GM18519 (cell line): ENCODE measurements around the gene ZNF17.

Experiments used
- ATAC-seq: cut with Tn5 transposase; IDR thresholded peaks from one replicate; pipeline ENCODE4 v1.9.1; 2021; ENCODE audit warnings: mild to moderate bottlenecking, moderate library complexity; ENCODE audit not compliant: unreplicated experiment, low FRiP score

The ZNF17 gene

GRCh38 chr19:57421037-57421436 lies 10.1 kb downstream of the ZNF17 start:
- ATAC-seq: no peak

- no peak for ATAC-seq
Observed at GRCh38 chr19:57434386-57435061, 23.6 kb downstream of the ZNF17 start.

GRCh38 chr19:57435062-57435978 lies 24.4 kb downstream of the ZNF17 start, which contains the start of gene ZNF749:
TSS of gene ZNF749 (plus strand) at chr19:57435325. CDS start at chr19:57435579, 254 bp downstream.
- ATAC-seq: peak; percentile 91

DNA sequence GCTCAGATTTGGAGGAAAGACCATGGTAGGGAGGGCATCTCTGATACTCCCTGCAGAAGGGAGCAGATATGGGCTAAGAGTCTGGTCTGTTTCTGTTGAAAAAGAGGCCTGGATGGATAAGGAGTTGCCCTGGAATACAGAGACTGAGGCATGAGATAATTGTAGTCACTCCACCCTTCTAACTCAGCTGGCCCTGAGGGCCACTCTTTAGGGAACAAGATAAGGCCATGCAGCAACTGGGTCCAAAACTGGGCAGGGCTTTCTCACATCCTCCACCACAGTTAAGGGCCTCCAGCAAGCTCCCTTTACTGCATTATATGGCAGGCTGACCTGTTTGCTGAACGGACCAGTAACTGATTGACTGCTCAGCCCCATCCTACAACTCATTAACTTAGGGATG lies 25.5 kb downstream of the ZNF17 start:
- no peak for ATAC-seq

DNA sequence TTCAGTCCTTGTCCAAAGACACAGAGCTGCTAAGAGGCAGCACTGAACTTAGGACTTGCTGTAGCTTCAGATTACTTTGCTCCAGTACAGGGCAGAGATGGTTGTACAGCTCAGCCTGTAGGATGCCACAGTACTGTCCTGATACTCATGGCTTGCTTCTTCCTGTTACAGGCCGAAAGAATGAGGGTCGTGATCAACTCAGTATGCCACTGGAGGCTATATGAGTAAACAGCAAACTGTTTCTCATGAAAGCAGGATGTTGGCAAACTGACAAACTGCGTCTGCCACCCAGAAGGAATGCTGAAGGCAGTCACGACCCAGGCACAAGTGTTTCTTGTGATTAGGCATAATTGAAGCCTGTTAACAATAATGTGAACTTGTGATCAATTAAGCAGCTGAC lies 27.0 kb downstream of the ZNF17 start:
- no peak for ATAC-seq

- ATAC-seq: no peak
Observed at GRCh38 chr19:57438925-57439324, 28.0 kb downstream of the ZNF17 start.

DNA sequence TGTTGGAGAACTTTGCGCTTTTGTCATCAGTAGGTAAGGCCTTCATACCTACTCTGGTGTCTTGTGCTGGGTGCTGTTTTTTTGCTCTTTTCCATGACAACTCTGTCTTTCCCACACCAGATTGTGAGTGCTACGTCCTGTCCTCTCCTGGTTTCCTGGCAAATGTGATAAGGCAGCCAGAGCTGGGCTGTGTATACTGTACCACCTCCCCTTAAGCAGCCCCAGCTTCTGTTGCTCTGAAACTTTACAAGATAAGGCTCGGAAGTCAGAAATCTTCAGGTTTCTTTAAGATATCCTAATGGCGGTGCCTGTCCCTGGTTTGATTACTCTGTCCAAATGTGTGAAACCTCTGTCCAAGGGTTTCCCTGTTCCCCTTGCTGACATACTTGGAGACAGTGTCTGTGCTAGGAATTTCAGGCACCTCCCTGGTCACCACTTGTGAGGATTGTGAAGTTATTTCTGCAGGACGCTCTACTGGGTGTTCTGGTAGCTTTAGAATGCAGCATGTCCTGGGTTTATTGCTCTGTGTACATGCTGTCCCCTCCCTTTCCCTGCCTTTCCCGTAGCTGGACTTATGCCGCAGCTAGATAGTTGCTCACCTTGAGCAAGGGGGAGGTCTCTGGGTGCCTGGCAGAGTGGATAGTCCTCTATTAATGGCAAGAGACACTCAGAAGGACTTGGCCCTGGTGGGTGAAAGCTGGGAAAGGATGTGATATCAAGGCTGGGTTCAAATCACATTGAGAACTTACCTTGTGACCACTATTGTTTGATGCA lies 31.2 kb downstream of the ZNF17 start:
- ATAC-seq: no peak

GRCh38 chr19:57443121-57443696 lies 32.2 kb downstream of the ZNF17 start:
- no peak for ATAC-seq

DNA sequence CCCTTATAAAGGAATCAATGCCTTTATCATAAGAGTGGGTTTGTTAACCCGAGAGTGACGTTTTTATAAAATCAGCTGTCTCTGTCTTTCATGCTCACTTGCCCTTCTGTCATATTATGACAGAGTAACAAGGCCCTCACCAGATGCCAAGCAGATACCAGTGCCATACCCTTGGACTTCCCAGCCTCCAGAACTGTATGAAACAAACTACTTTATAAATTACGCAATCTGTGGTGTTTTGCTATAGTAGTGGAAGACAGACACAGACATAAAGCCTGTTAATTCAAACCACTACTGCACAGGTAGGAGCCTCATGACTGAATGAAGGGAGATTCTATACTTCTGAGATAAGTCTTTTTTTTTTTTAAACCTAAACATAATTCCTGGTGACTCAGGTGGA lies 41.3 kb downstream of the ZNF17 start:
- ATAC-seq: no peak

DNA sequence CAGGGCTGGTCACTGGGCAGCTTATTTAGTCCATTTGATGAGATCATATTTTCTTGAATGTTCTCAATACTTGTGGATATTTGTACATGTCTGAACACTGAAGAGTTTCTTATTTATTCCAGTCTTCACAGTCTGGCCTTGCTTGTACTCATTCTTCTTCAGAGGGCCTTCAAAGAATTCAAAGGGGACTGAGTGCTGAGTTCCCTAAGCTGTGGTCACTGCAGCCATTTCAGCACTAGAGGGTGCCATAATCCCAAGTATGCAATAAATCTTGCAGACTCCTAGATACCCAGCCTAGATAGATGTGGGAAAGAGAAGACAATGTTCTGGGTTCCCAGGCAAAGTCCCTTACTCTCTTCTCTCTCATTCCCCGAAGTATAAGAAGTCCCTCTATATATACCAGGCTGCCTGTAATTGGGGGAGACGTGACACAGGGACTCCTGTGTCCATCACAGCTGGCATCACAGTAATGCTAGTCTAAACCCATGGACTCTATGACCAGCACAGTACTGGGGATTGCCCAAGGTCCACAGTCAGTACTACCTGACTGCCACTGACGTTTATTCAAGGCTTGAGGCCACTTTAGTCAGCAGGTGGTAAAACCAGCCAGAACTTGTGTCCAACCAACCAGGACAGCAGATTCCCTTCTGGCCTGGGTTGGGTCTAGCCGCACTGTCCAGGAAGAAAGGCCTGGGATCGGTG lies 54.9 kb downstream of the ZNF17 start:
- ATAC-seq: no peak

- ATAC-seq: no peak
Observed at GRCh38 chr19:57466489-57466888, 55.5 kb downstream of the ZNF17 start.
